ENCODE measurements around the gene VCP.
A peak's percentile ranks its signal among the peaks of the same experiment; 100 is the strongest.
"Not testable (repeated sequence)": the region's sequence is repeated elsewhere in the genome, so short reads cannot be mapped to it uniquely, and the experiment has no call there.

VCP gene

GRCh38 chr9:35057271-35057620, 15.2 kb downstream of the VCP start:
- no peak for DNase-seq

GRCh38 chr9:35056571-35057270, 15.7 kb downstream of the VCP start:
- DNase-seq = no peak

- no peak for DNase-seq
Observed at GRCh38 chr9:35054871-35055644, 17.4 kb downstream of the VCP start.

GRCh38 chr9:35054185-35054835, 18.1 kb downstream of the VCP start:
- DNase-seq = no peak

- no peak for DNase-seq
Observed at GRCh38 chr9:35051069-35051967, 21.1 kb downstream of the VCP start.

- no peak for DNase-seq
Observed at GRCh38 chr9:35048511-35048910, 23.9 kb downstream of the VCP start.

- no peak for DNase-seq
Observed at GRCh38 chr9:35044071-35044470, 28.4 kb downstream of the VCP start.

- no peak for DNase-seq
Observed at GRCh38 chr9:35042891-35043545, 29.4 kb downstream of the VCP start.

- DNase-seq = no peak
Observed at GRCh38 chr9:35042081-35042604, 30.3 kb downstream of the VCP start.

GRCh38 chr9:35035851-35036701, 36.3 kb downstream of the VCP start:
- DNase-seq = peak; percentile 38

GRCh38 chr9:35033101-35033500, 39.3 kb downstream of the VCP start:
- DNase-seq = no peak

GRCh38 chr9:35029852-35030251, 42.6 kb downstream of the VCP start:
- no peak for DNase-seq

- DNase-seq = no peak
Observed at GRCh38 chr9:35029241-35029640, 43.2 kb downstream of the VCP start.

- no peak for DNase-seq
Observed at GRCh38 chr9:35028341-35028740, 44.1 kb downstream of the VCP start.

GRCh38 chr9:35027860-35028259, 44.6 kb downstream of the VCP start:
- DNase-seq = no peak

GRCh38 chr9:35027374-35027773, 45.1 kb downstream of the VCP start:
- no peak for DNase-seq

GRCh38 chr9:35026671-35027070, 45.8 kb downstream of the VCP start:
- no peak for DNase-seq

GRCh38 chr9:35023443-35023842, 49.0 kb downstream of the VCP start:
- DNase-seq = not testable (repeated sequence)

- no peak for DNase-seq
Observed at GRCh38 chr9:35014517-35014916, 57.9 kb downstream of the VCP start.

- DNase-seq = no peak
Observed at GRCh38 chr9:35010351-35010958, 62.0 kb downstream of the VCP start.

Measured in activated CD4-positive, CD25-positive, alpha-beta regulatory T cell treated with anti-CD3 and anti-CD28 coated beads, Interleukin-2, amount 50 U/mL, for 72 hours (primary cell).